ENCODE measurements around the gene POLR1G.
"Not testable (repeated sequence)": the region's sequence is repeated elsewhere in the genome, so short reads cannot be mapped to it uniquely, and the experiment has no call there.

DNA sequence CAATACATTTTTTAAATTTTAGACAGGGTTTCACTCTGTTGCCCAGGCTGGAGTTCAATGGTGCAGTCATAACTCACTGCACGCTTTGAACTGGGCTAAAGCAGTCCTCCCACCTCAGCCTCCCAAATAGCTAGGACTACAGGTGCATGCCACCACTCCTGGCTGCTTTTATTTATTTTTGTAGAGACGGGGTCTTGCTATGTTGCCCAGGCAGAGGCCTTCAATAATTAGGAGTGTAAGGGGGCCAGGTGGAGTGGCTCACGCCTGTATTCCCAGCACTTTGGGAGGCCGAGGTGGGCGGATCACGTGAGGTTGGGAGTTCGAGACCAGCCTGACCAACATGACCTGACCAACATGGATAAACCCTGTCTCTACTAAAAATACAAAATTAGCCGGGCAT, 26.1 kb downstream of the POLR1G start:
- TF ChIP-seq, protein P1, sequence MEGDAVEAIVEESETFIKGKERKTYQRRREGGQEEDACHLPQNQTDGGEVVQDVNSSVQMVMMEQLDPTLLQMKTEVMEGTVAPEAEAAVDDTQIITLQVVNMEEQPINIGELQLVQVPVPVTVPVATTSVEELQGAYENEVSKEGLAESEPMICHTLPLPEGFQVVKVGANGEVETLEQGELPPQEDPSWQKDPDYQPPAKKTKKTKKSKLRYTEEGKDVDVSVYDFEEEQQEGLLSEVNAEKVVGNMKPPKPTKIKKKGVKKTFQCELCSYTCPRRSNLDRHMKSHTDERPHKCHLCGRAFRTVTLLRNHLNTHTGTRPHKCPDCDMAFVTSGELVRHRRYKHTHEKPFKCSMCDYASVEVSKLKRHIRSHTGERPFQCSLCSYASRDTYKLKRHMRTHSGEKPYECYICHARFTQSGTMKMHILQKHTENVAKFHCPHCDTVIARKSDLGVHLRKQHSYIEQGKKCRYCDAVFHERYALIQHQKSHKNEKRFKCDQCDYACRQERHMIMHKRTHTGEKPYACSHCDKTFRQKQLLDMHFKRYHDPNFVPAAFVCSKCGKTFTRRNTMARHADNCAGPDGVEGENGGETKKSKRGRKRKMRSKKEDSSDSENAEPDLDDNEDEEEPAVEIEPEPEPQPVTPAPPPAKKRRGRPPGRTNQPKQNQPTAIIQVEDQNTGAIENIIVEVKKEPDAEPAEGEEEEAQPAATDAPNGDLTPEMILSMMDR (IDR thresholded peaks at IDR 0.05; ENCODE audit: extremely low read depth in 1 of 2, insufficient read depth in 1 of 2, low read depth in 1 of 2, low read length in 2 of 2) = not testable (repeated sequence)
- TF ChIP-seq POLR2A (IDR thresholded peaks at IDR 0.05; ENCODE audit: low read depth, low read length); POLR2AphosphoS5 (IDR thresholded peaks at IDR 0.05; ENCODE audit: insufficient read depth, low read depth, low read length): not testable (repeated sequence)
- TF ChIP-seq, protein P2, sequence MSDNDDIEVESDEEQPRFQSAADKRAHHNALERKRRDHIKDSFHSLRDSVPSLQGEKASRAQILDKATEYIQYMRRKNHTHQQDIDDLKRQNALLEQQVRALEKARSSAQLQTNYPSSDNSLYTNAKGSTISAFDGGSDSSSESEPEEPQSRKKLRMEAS (IDR thresholded peaks at IDR 0.05; ENCODE audit: insufficient read depth, insufficient read length) = not testable (repeated sequence)
